T1000 (cell line): ENCODE results near the gene ATOX1.
"Not testable (repeated sequence)": the region's sequence is repeated elsewhere in the genome, so short reads cannot be mapped to it uniquely, and the experiment has no call there.

Experiments used
- DNase-seq: peaks from one replicate; lab custom pipeline; 2025; ENCODE audit warnings: mixed read lengths; lab: John Stamatoyannopoulos, UW

The ATOX1 gene

GRCh38 chr5:151758430-151759241 lies at the start of gene ATOX1:
ATOX1 (minus strand) TSS chr5:151758631; CDS start chr5:151758551, 80 bp downstream.
- peak; percentile 79 for DNase-seq

GRCh38 chr5:151805414-151806223 lies 47.2 kb upstream of the ATOX1 start:
- no peak for DNase-seq

GRCh38 chr5:151800532-151800931 lies 42.1 kb upstream of the ATOX1 start:
- DNase-seq = no peak

GRCh38 chr5:151799407-151799806 lies 41.0 kb upstream of the ATOX1 start:
- no peak for DNase-seq

- DNase-seq = no peak
These were observed 40.2 kb upstream of the ATOX1 start for GRCh38 chr5:151798674-151799073.

- no peak for DNase-seq
These were observed 37.0 kb upstream of the ATOX1 start for GRCh38 chr5:151795426-151795825.

GRCh38 chr5:151793358-151793757 lies 34.9 kb upstream of the ATOX1 start:
- DNase-seq = no peak

GRCh38 chr5:151787817-151788216 lies 29.4 kb upstream of the ATOX1 start:
- DNase-seq = no peak

- no peak for DNase-seq
These were observed 28.0 kb upstream of the ATOX1 start for GRCh38 chr5:151786468-151786867.

GRCh38 chr5:151784141-151784540 lies 25.7 kb upstream of the ATOX1 start:
- DNase-seq = no peak

GRCh38 chr5:151783664-151784063 lies 25.2 kb upstream of the ATOX1 start:
- not testable (repeated sequence) for DNase-seq

GRCh38 chr5:151781201-151781600 lies 22.8 kb upstream of the ATOX1 start:
- DNase-seq = no peak

- DNase-seq = no peak
These were observed 21.9 kb upstream of the ATOX1 start for GRCh38 chr5:151780348-151780747.

- no peak for DNase-seq
These were observed 21.2 kb upstream of the ATOX1 start for GRCh38 chr5:151779531-151780125.

GRCh38 chr5:151775025-151775606 lies 16.7 kb upstream of the ATOX1 start:
- no peak for DNase-seq

GRCh38 chr5:151773951-151774350 lies 15.5 kb upstream of the ATOX1 start:
- no peak for DNase-seq

- DNase-seq = no peak
These were observed 14.6 kb upstream of the ATOX1 start for GRCh38 chr5:151772846-151773561.

GRCh38 chr5:151772029-151772845 lies 13.8 kb upstream of the ATOX1 start:
- no peak for DNase-seq

GRCh38 chr5:151771259-151772028 lies 13.0 kb upstream of the ATOX1 start, which contains the start of gene G3BP1:
G3BP1 (plus strand) TSS chr5:151771954; CDS start chr5:151786621, 14,667 bp downstream.
- DNase-seq = peak; percentile 99
